ENCODE results near the gene DNAH12. TPM values are rescaled to one million over a fixed set of nuclear protein-coding genes. Genes with fewer than 3 reads are reported as not detected.

Gene DNAH12
- total and polyA plus RNA-seq, 2 of the 4 experiments (the other 2 are of a cell fraction): under 0.01 to 0.02 TPM

- H3K18ac ChIP-seq (ENCODE audit: low read depth, low read length): no peak overlapping the region
- POLR2A ChIA-PET (ENCODE audit: unreplicated experiment): no interaction called here
- in situ Hi-C loops (cut with MboI; ENCODE audit: low sequenced_read_pairs): no loop called here
Observed at GRCh38 chr3:57464011-57464410, 80.1 kb downstream of the DNAH12 start.

More at GRCh38 chr3:57464011-57464410, 80.1 kb downstream of the DNAH12 start:
- no peak overlapping the region for H2AFZ ChIP-seq (replicated peaks; ENCODE audit: low read length, poor library complexity)
- ATAC-seq (ENCODE audit: low read depth) (no peak), DNase-seq (no peak)
- H3K4me3 ChIP-seq (ENCODE audit: insufficient read depth, low read depth, low read length): no peak overlapping the region
- CTCF ChIA-PET: no interaction called here
- no peaks in the 10 kb centered on the region for H3K36me3 ChIP-seq (ENCODE audit: control insufficient read depth, insufficient read depth, low read length)
- no peak overlapping the region for H4K8ac ChIP-seq (ENCODE audit: low read depth in 2 of 2, low read length in 2 of 2)
- H3K4me1 ChIP-seq (ENCODE audit: control insufficient read depth, insufficient read depth, low read length): no peaks in the 10 kb centered on the region
- no peaks in the 10 kb centered on the region for H3K9me3 ChIP-seq (ENCODE audit: control insufficient read depth, insufficient read depth, low read length)
- dilution Hi-C loops (cut with HindIII; ENCODE audit: low sequenced_read_pairs, unreplicated experiment) (no loop called here), intact Hi-C loops (cut with micrococcal nuclease) (no loop called here)
- no peaks in the 10 kb centered on the region for H3K9me1 ChIP-seq (ENCODE audit: insufficient read depth, low read length)
- no peak overlapping the region for H3K4me2 ChIP-seq (ENCODE audit: low read depth, low read length)
- H2AK9ac ChIP-seq (replicated peaks; ENCODE audit: low read depth, low read length, poor library complexity): no peak overlapping the region
- H4K20me1 ChIP-seq (ENCODE audit: insufficient read depth, low read length): no peaks in the 10 kb centered on the region
- no peak overlapping the region for H3K9ac ChIP-seq (ENCODE audit: low read depth, low read length)
- H2BK20ac ChIP-seq (ENCODE audit: low read depth, low read length): no peak overlapping the region
- H2AK5ac ChIP-seq (ENCODE audit: low read depth, low read length): no peak overlapping the region
- H3K27ac ChIP-seq (ENCODE audit: insufficient read depth, low read length): no peak overlapping the region
- TF ChIP-seq SMC3 (IDR thresholded peaks at IDR 0.05; ENCODE audit: low read depth, low read length): no peak
- TF ChIP-seq POLR2A (IDR thresholded peaks at IDR 0.05; ENCODE audit: low read depth, low read length): no peak
- no peak for TF ChIP-seq CHD1 (IDR thresholded peaks at IDR 0.05; ENCODE audit: low read depth, low read length)
- no peak for TF ChIP-seq USF2 (IDR thresholded peaks at IDR 0.05; ENCODE audit: low read depth, low read length)
- no peak for TF ChIP-seq RFX5 (IDR thresholded peaks at IDR 0.05; ENCODE audit: low read depth, low read length)
- TF ChIP-seq ELK1 (IDR thresholded peaks at IDR 0.05; ENCODE audit: borderline replicate concordance, low read depth, low read length): no peak
- no peak for TF ChIP-seq RAD21 (IDR thresholded peaks at IDR 0.05; ENCODE audit: low read length)
- no peak for TF ChIP-seq CEBPB (IDR thresholded peaks at IDR 0.05; ENCODE audit: low read depth, low read length)
- TF ChIP-seq CTCF (conservative IDR thresholded peaks at IDR 0.05; ENCODE audit: low read depth, low read length): no peak
- TF ChIP-seq MAFK (IDR thresholded peaks at IDR 0.05; ENCODE audit: low read depth, low read length): no peak
- no peak for TF ChIP-seq FOS (IDR thresholded peaks at IDR 0.05; ENCODE audit: low read depth, low read length)
- no peak for TF ChIP-seq NFE2L2 (IDR thresholded peaks at IDR 0.05; ENCODE audit: low read depth, low read length)
- no peak for TF ChIP-seq BHLHE40 (IDR thresholded peaks at IDR 0.05; ENCODE audit: low read depth, low read length)
- TF ChIP-seq RCOR1 (IDR thresholded peaks at IDR 0.05; ENCODE audit: insufficient replicate concordance, low read length): no peak
- no CpG with 5 or more reads among the region's 3 CpGs for WGBS, 2 experiments (ENCODE audit: extremely low coverage in 2 of 2, insufficient read length in 1 of 2)
- H4K91ac ChIP-seq (ENCODE audit: insufficient read depth, low read depth, low read length): no peak overlapping the region
- no peak overlapping the region for H4K5ac ChIP-seq (ENCODE audit: low read depth, low read length)
- H2BK15ac ChIP-seq (ENCODE audit: low read depth, low read length): no peak overlapping the region
- H3K14ac ChIP-seq (replicated peaks; ENCODE audit: low read depth, low read length): no peak overlapping the region
- BruUV-seq (replicated peaks): no TSS peak
- no peaks in the 10 kb centered on the region for H3K79me1 ChIP-seq (ENCODE audit: low read depth in 1 of 2, low read length in 2 of 2)
- H3K27me3 ChIP-seq (ENCODE audit: control insufficient read depth, insufficient read depth, low read length): peaks cover 7% of the 10 kb centered on the region
- H3K23ac ChIP-seq (ENCODE audit: low read depth, low read length): no peak overlapping the region
- H3K4ac ChIP-seq (ENCODE audit: low read depth, low read length): no peak overlapping the region
- no peak overlapping the region for H3K56ac ChIP-seq (ENCODE audit: extremely low read depth, insufficient read depth, low read length)
- H2BK5ac ChIP-seq (ENCODE audit: low read depth, low read length, poor library complexity, severe bottlenecking): no peak overlapping the region
- no peak overlapping the region for H2BK120ac ChIP-seq (ENCODE audit: low read depth, low read length)

Measured in IMR-90 (cell line).